Measurements from ENCODE around the gene RFESD. TPM values are rescaled to one million over a fixed set of nuclear protein-coding genes. Genes with fewer than 3 reads are reported as not detected.
A peak's percentile ranks its signal among the peaks of the same experiment; 100 is the strongest.

Gene RFESD
- total RNA-seq (1.9 and 3.0 TPM in 2 replicates), polyA plus RNA-seq (0.46 and 1.5 TPM in 2 replicates), polyA minus RNA-seq (1.0 and 1.4 TPM in 2 replicates)
- 2.9 TPM for total RNA-seq (2013)

GRCh38 chr5:95646569-95647431 lies at the start of gene RFESD:
Gene RFESD, plus strand, starts transcription at chr5:95646777. Its CDS starts 5,495 bp downstream, at chr5:95652272.
- DNase-seq: peak; percentile 95
- Mint-ChIP-seq H3K27ac (peak within 1 kb of the TSS; percentile 93), H3K4me3 (peak within 1 kb of the TSS; percentile 90), H3K27me3 (no peaks in the 10 kb centered on the region), H3K9me3 (ENCODE audit: insufficient read depth) (no peaks in the 10 kb centered on the region), H3K4me1 (peaks cover 18% of the 10 kb centered on the region)
- no peaks in the 10 kb centered on the region for H3K27me3 ChIP-seq (replicated peaks in 1 of 4; ENCODE audit: control extremely low read depth in 1 of 4, control insufficient read depth in 3 of 4, insufficient read depth in 4 of 4, low read length in 3 of 4)
- POLR2A ChIA-PET: interaction anchor here (0.7 to 1.6 kb wide), 8 partner anchors 15 to 201 kb away, joined by 3 to 12 read pairs (median 4); no protein-coding TSS in a partner anchor
- CTCF ChIA-PET: interaction anchor here (0.6 to 7.7 kb wide), 17 partner anchors 13 to 1536 kb away, joined by 3 to 127 read pairs (median 5); partner anchors contain the start of genes ARSK, GLRX, RIOK2 and SKIC3
- H3K79me2 ChIP-seq (ENCODE audit: control insufficient read depth, insufficient read depth, low read length): no peaks in the 10 kb centered on the region
- ATAC-seq (ENCODE audit: low read depth): peak; percentile 97
- peak within 1 kb of the TSS; percentile 56 to 87 (median 80) for H3K4me3 ChIP-seq (ENCODE audit: control extremely low read depth in 1 of 5, extremely low read depth in 1 of 5, insufficient read depth in 1 of 5, low read depth in 2 of 5, low read length in 4 of 5)
- H3K9me3 ChIP-seq (ENCODE audit: control extremely low read depth in 1 of 3, control insufficient read depth in 2 of 3, insufficient read depth in 1 of 3, low read length in 2 of 3): peaks cover 0 to 6% (median 0%) of the 10 kb centered on the region in 3 donors
- WGBS (ENCODE audit: insufficient coverage): 1% methylated on average over 60 of the region's 60 CpGs
- intact Hi-C loops (cut with micrococcal nuclease): loop anchor here (1.0 to 10.0 kb wide), 6 partner anchors 25 to 1538 kb away; partner anchors contain the start of genes ARSK, CAST, ELL2 and RHOBTB3
- H3K27ac ChIP-seq (ENCODE audit: low read length in 2 of 2): peak within 1 kb of the TSS; percentile 68 to 75
- H3K36me3 ChIP-seq (replicated peaks in 1 of 2; ENCODE audit: control extremely low read depth in 1 of 2, control insufficient read depth in 1 of 2, extremely low read depth in 1 of 2, insufficient read depth in 2 of 2, low read length in 1 of 2): no peaks in the 10 kb centered on the region
- H3K9ac ChIP-seq (ENCODE audit: low read length): peak within 1 kb of the TSS; percentile 75
- H3K4me1 ChIP-seq (ENCODE audit: control insufficient read depth in 2 of 2, insufficient read depth in 2 of 2, low read length in 2 of 2): peaks cover 14 to 20% of the 10 kb centered on the region in 2 donors
- H3K4me2 ChIP-seq (replicated peaks; ENCODE audit: low read depth, low read length, poor library complexity, severe bottlenecking): peak within 1 kb of the TSS; percentile 74
- H2AFZ ChIP-seq (ENCODE audit: insufficient read depth, low read depth, low read length, poor library complexity, severe bottlenecking): peak within 1 kb of the TSS; percentile 87
- H4K20me1 ChIP-seq (ENCODE audit: control insufficient read depth, insufficient read depth, low read length, poor library complexity, severe bottlenecking): no peaks in the 10 kb centered on the region
- TF ChIP-seq CTCF (IDR thresholded peaks at IDR 0.05): peak; percentile 28
- no peak for TF ChIP-seq EZH2 (IDR thresholded peaks at IDR 0.05; ENCODE audit: borderline replicate concordance, insufficient read depth, low read depth, low read length, poor library complexity, severe bottlenecking)

- H3K9ac ChIP-seq (ENCODE audit: low read length): no peak overlapping the region
- WGBS (ENCODE audit: insufficient coverage): no CpG with 5 or more reads among the region's 1 CpG
- no peak for TF ChIP-seq EZH2 (IDR thresholded peaks at IDR 0.05; ENCODE audit: borderline replicate concordance, insufficient read depth, low read depth, low read length, poor library complexity, severe bottlenecking)
- TF ChIP-seq CTCF (IDR thresholded peaks at IDR 0.05): no peak
- H4K20me1 ChIP-seq (ENCODE audit: control insufficient read depth, insufficient read depth, low read length, poor library complexity, severe bottlenecking): no peaks in the 10 kb centered on the region
- DNase-seq (no peak), ATAC-seq (ENCODE audit: low read depth) (no peak)
- no peaks in the 10 kb centered on the region for H3K79me2 ChIP-seq (ENCODE audit: control insufficient read depth, insufficient read depth, low read length)
- CTCF ChIA-PET: no interaction called here
- no peak overlapping the region for H3K4me2 ChIP-seq (replicated peaks; ENCODE audit: low read depth, low read length, poor library complexity, severe bottlenecking)
- H3K27me3 ChIP-seq (replicated peaks in 1 of 4; ENCODE audit: control extremely low read depth in 1 of 4, control insufficient read depth in 3 of 4, insufficient read depth in 4 of 4, low read length in 3 of 4): no peaks in the 10 kb centered on the region
- H3K4me3 Mint-ChIP-seq: no peak overlapping the region
- POLR2A ChIA-PET: no interaction called here
- H3K27ac Mint-ChIP-seq: no peak overlapping the region
- intact Hi-C loops (cut with micrococcal nuclease): no loop called here
- no peaks in the 10 kb centered on the region for H3K27me3 Mint-ChIP-seq
- no peak overlapping the region for H3K4me3 ChIP-seq (ENCODE audit: control extremely low read depth in 1 of 5, extremely low read depth in 1 of 5, insufficient read depth in 1 of 5, low read depth in 2 of 5, low read length in 4 of 5)
- no peak overlapping the region for H3K27ac ChIP-seq (ENCODE audit: low read length in 2 of 2)
- peaks cover 0 to 3% of the 10 kb centered on the region in 2 experiments for H3K36me3 ChIP-seq (replicated peaks in 1 of 2; ENCODE audit: control extremely low read depth in 1 of 2, control insufficient read depth in 1 of 2, extremely low read depth in 1 of 2, insufficient read depth in 2 of 2, low read length in 1 of 2)
- H3K9me3 Mint-ChIP-seq (ENCODE audit: insufficient read depth): no peaks in the 10 kb centered on the region
- no peaks in the 10 kb centered on the region for H3K9me3 ChIP-seq (ENCODE audit: control extremely low read depth in 1 of 3, control insufficient read depth in 2 of 3, insufficient read depth in 1 of 3, low read length in 2 of 3)
- no peaks in the 10 kb centered on the region for H3K4me1 Mint-ChIP-seq
- H2AFZ ChIP-seq (ENCODE audit: insufficient read depth, low read depth, low read length, poor library complexity, severe bottlenecking): no peak overlapping the region
- no peaks in the 10 kb centered on the region for H3K4me1 ChIP-seq (ENCODE audit: control insufficient read depth in 2 of 2, insufficient read depth in 2 of 2, low read length in 2 of 2)
Measured at GRCh38 chr5:95599252-95599651, 47.3 kb upstream of the RFESD start.
